HCEC 1CT (cell line): ENCODE measurements around the gene GGA1.

Experiments
- DNase-seq: peaks from one replicate; pipeline ENCODE4 v3.0.0-alpha.2; 2017

Gene GGA1

DNA sequence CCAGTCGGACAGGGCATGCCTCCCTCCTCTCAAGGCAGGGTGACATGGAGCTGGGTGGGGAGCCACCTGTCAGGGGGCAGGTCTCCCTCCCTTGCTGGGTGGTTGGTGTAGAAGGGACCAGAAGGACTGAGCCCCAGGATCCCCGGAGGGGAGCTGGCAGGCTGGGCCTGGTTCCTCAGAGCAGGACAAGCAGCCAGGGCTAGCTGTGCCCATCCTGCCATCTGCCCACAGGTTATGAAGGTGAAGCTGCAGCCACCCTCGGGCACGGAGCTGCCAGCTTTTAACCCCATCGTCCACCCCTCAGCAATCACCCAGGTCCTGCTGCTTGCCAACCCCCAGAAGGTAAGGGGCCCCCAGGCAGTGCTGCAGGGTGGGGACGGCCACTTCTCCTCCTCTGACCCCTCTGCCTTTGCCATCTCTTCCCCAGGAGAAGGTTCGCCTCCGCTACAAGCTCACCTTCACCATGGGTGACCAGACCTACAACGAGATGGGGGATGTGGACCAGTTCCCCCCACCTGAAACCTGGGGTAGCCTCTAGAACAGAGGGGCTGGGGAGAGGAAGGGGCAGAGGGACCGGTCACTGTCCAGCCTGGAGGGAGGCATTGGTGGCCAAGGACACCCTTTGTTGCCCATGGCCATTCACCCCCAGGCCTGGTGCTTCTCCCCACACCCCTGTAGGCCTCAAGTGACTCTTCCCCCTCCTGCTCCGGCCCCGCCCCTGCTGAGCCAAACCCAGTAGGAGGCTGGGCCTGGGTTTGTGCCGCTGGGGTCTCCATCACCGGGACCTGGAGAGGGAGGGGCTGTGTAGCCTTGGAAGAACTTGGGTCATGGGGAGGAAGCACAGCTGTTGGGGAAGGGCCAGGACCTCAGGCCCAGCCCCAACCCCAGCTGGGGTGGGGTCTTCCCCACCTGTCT lies 23.8 kb downstream of the GGA1 start:
- DNase-seq, result no peak

DNA sequence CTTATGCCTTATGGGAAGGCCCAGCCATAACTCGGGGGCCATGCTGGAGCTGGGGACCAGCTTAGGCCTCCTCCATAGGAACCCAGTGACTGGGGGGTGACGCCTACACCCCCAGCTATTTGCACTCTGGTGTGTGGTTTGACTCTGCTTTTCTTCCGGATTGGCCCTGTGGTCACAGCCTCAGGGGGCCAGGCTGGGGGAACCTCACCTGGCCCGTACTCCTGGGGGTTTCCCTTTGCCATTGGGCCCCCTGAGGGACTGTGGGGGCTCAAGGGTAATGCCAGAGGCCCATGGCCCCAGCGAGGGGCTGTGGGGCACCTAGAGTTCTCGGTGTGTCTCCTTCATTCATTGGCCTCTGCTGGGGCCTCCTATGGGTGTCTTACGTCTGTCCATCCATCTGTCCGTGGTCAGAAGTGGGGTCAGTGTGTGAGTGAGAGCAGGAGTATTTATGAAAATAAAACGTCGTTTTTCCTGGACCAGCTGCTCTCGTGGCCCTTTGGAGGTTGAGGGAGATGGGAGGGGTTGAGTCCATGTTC lies 24.5 kb downstream of the GGA1 start:
- DNase-seq, result no peak

GRCh38 chr22:37633625-37634416 lies 25.2 kb downstream of the GGA1 start:
- DNase-seq, result peak; percentile 72

DNA sequence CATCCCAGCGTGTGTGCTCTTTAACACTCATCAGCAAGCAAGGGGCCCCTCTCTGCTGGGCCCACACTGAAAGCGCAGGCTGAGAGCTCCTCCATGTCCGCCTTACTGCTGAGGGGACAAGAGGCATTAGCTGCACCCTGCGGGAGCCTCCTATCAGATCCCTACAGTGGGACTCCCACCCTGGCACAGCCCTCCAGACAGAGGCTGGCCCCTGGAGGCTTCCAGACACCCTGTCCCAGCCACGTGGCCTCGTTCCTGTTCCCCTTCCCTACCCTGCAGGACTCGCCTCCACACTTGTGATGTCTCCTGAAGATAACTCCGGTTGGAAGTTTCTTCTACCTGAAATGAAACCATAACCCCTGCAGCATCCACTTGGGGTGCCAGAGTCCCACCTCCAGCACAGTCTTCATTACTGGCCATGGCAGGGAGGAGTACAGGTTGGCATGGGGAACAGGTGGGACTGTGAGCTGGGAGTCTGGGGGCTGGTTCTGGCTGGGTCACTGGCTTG lies 25.8 kb downstream of the GGA1 start:
- DNase-seq, result no peak

- no peak for DNase-seq
Observed at GRCh38 chr22:37635157-37635556, 26.5 kb downstream of the GGA1 start.

DNA sequence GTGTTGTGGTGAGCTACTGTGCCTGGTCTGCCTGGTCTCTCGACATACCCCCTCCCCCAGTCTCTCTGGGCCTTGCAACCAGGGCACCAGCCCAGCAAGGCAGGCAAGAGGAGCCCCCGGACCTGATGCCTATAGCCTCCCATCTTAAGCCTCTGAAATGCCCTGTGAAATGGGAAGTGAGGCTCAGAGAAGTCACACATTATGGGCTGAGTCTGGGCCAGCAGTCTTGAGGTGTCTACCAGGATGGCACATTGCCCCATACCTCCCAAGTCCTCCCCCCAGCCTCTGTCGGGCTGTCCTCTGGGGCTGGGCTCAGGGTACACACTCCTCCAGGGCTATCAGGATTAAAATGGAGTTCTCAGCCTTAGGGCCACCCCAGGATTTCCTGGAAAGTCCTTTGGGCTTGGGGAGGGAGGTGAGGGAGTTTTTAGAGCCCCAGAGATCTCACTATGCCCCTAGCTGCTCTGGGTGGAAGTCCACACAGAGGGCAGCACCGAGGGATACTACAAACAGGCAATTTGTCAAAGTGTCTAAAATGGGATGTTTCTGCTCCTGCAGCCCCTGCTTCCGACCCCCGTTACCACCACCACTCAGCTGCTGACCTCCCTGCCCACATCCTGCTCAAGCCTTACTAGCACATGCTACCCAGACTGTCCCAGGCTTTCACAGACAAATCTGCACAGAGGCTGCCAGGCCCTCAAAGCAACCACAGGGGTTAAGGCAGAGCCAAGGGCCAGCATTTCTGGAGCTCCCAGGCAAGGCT lies 27.7 kb downstream of the GGA1 start:
- DNase-seq, result peak; percentile 25

DNA sequence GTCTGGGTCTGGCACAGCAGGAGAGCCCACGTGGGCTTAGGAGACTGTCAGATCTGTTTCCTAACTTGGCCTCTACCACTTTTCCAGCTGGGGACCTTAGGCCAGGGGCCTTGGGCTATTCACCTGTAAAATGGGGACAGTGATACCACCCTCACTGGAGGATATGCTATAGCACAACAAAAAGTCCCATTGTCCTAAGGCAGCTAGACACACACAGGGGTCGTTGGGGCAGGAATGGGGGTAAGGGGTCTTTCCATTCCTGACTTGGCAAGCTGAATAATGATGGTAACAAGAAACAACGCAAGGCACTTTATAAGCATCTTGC lies 28.3 kb downstream of the GGA1 start:
- no peak for DNase-seq

DNA sequence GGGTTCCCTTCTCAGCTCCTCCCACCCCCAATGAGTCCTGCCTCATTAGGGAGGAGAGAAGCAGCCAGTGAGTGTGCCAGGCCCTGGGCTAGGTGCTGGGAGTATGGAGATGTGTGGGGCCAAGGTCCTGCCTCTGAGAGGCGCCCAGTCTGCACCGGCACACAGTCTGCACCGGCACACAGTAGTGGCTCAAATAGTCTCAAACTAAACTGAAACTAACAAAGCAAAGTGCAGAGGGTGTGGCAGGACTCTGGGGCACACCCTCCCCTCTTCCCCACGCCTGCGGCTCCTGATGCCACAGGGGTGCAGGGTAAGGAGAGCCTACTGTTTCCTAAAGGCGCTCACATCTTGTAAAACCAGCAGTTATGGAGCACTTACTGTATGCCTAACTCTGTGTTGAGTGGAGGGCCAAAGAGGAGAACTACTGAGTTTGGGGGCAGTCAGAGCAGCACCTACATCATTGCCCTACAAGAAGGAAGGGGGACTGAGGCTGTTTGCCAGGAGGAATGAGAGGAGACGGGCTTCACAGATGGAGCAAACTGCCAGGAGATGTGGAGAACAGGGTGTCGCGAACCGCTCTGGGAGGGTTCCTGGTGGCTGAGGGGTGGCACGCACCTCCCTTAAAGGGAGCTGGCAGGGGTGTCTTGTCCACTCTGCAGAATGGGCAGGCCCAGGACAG lies 29.9 kb downstream of the GGA1 start:
- DNase-seq, result no peak

DNA sequence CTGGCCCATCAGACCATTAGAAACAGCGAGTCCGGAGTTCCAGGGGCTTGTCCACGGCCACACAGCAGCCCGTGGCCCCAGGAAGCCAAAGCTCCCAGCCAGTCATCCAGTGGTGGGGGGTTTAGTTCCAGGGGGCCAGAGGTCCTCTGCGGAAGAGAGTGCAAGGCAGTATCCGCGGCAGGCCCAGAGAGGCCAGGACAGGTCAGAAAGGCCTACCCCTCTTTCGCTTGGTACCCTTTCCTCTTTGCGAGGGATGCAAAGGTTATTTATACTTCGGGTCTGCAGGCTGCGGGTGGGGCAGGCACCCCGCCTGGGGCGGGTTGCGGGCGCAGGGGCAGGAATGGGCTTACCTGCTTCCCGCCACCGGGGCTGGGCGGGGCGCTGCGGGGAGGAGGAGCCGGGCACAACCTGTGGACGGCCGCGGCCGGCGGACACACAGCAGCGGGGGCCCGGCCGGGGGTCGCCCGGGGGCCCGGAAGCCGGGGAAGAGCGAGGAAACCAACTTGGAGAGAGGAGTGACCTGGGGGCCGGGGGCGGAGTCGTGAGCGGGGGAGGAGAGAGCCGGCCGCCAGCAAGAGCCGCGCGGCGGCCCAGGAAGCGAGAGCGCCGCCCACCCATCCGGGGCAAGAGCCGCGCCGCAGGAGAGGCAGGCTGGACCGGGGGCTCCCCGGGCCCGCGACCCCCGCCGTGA lies 30.6 kb downstream of the GGA1 start, which contains the start of gene SH3BP1:
Gene SH3BP1, plus strand, starts transcription at position 600 of the 691 bp plus-strand sequence. CDS start 119 bp downstream, outside the sequence.
- no peak for DNase-seq

- DNase-seq, result no peak
Observed at GRCh38 chr22:37639771-37640590, 31.3 kb downstream of the GGA1 start.

GRCh38 chr22:37640591-37641560 lies 32.2 kb downstream of the GGA1 start:
- DNase-seq, result no peak

GRCh38 chr22:37641561-37641949 lies 32.9 kb downstream of the GGA1 start:
- no peak for DNase-seq

DNA sequence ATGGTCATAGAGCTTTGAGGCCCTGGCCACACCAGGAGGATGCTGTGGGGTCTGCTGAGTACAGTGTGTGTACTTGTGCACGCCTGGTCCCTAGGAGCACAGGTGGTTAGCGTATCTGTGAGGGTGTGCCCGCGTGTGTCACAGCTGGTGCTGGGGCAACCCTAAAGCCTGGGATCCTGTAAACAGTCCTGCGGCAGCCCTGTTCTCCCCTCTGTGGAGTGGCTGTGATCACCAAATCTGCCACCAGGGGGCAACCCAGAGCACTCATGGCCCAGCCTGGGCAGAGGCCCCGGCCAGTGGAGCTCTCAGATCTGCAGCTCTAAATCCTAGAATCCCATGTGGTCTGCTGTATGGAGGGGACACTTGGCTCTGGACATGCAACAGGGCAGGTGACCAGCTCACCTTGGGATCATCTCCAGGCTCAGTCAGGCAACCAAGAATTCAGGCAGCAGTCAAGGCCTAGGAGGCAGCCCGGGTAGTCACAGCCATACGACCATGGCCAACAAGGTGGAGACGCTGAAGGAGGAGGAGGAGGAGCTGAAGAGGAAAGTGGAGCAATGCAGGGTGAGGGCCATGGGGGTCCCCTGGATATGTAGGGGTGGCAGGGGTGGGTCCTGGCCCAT lies 34.7 kb downstream of the GGA1 start:
- DNase-seq, result peak; percentile 61

- no peak for DNase-seq
Observed at GRCh38 chr22:37647317-37647716, 38.7 kb downstream of the GGA1 start.

- no peak for DNase-seq
Observed at GRCh38 chr22:37647928-37648327, 39.3 kb downstream of the GGA1 start.

- DNase-seq, result no peak
Observed at GRCh38 chr22:37650463-37651136, 42.0 kb downstream of the GGA1 start.

- no peak for DNase-seq
Observed at GRCh38 chr22:37654563-37655251, 46.1 kb downstream of the GGA1 start.

- no peak for DNase-seq
Observed at GRCh38 chr22:37655252-37655563, 46.6 kb downstream of the GGA1 start.
